GDM1 (cell line): Measurements from ENCODE around the gene PLET1.
A peak's percentile ranks its signal among the peaks of the same experiment; 100 is the strongest.

Source experiments
- DNase-seq: peaks from one replicate; lab custom pipeline; 2025; lab: John Stamatoyannopoulos, UW

PLET1 gene

GRCh38 chr11:112281726-112282125 lies 21.1 kb upstream of the PLET1 start:
- DNase-seq = no peak

DNA sequence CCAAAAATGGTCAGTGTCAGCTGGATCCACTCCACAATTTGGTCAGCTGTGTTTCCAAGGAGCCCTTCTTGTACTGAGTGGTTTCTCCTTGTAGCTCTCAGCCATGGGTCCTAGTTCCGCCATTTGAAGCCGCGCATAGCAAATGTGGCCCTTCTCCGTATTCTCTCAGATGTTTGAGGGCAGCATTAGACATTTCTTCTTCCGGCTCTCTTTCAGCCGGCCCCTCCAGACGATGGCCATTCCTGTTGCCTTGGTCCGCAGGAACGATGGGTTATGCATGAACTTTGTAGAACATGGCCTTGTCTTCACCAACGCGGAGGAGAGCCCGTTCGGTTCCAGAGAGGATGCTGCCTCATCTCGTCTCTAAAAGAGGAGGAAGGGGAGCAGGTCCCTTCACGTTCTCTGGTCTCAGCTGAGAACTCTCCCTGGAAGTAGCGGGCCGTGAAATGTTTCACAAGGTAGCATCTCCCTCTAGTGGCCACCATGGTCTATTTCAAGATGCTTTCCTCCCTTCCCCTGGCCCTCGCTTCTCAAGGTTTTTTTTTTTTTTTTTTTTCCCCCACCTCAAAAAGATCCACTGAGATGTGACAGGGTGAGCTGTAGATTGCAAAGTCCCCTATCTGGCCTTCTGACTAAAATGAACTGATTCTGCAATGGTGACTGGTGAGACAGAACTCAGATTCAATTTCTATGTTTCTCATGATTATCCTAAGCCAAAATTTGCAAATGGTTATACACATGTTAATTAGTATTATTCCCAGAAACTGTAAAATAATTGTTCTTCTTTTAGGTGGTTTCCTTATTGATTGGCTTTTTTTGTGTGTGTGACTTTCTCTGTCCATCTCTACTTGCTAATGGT lies 19.8 kb upstream of the PLET1 start:
- peak; percentile 78 for DNase-seq

DNA sequence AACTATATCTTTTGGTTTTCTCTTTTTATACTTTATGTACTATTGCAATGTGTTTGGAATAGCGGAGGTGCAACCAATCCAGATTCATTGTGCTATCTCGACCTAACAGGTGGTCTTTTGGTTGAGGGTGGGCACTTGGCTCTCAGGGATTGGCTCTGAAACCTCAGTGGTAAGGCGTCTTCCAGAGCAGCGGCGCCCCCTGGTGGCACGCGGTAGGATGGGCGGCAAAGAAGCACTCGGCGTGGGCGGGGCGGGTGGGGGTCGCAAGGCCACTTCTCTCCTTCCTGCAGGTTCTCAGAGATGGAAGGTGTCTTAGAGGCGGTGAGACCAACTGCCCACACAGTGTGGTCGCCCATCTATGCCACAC lies 19.2 kb upstream of the PLET1 start:
- DNase-seq = peak; percentile 35

GRCh38 chr11:112278803-112279202 lies 18.1 kb upstream of the PLET1 start:
- DNase-seq = no peak

DNA sequence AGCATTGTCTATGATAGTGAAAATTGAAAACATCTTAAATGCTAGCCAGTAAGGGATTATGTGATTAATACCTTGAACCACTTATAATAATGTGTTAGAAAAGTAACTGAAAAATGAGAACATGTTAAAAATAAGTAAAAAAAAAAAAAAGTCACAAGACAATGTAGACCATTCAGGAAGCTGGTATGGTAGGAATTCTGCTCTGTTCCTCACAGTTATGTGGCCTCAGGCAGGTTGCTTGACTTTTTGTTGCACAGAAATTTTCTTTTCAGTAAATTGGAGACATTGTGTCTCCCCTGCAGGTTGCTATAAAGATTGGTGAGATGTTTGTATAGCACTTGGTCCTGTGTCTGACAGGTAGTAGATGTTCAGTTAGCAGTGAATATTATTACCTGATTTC lies 17.3 kb upstream of the PLET1 start:
- no peak for DNase-seq

DNA sequence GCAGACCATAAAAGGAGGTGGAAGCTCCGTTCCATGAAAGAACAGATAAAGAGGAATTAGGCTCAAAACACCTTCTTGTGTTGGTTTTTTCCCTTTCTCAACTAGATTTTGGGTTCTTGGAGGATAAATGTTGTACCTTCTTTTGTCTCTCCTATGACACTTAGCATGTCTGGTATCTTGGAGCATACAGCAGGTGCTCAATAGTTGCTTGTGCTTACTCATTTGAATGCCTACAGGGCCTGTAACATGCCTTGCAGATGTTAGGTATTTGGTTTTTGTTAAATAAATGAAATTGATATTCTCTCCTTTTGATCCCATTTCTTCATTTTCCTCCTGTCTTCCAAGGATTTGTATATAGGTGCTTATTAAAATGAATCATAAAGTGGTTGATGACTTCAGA lies 16.4 kb upstream of the PLET1 start:
- DNase-seq = no peak

- DNase-seq = no peak
These were observed 13.5 kb upstream of the PLET1 start for GRCh38 chr11:112274007-112274783.

DNA sequence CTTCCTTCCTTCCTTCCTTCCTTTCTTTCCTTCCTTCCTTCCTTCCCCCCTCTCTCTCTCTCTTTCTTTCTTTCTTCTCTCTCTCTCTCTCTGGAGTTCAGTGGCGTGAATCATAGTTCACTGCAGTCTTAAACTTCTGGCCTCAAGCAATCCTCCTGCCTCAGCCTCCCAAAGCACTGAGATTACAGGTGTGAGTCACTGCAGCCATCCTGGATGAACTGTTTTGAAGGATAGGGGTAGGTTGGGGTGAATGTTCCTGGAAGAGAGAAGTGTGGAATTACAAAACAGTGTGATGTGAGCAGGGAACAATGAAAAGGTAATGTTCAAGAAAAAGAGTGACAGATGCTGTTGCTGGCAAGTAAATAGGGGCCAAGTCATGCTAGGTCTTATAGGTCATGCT lies 12.4 kb upstream of the PLET1 start:
- no peak for DNase-seq

- no peak for DNase-seq
These were observed 10.6 kb upstream of the PLET1 start for GRCh38 chr11:112271242-112271641.

DNA sequence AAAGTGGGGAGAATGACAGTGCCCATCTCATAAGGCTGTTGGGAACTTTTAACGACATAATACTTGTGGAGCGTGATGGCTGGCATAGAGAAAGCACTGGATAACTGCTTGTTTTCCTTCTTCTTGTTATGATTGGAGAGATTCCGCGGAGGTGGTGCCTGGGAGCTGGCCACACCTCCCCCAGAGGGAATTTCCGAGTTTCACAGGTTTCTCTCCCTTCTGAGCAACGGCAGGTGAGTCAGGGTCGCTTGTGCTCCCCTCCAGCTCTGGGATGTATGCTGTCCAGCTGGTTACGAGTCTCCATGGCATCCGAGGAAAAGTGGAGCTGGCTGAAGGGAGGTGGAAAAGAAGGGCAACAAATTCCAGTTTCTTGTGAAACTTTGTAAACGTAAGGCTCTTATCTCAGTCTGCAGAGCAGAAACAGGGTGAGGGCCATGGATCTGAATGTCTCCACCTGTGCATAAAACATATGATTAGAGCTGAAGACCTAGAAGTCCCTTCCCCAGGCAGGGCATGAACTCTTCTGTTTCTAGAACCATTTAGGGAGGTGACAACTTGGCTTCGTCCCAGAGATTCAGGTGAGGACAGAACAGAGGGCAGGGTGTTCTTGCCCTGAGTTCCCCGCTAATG lies 10.0 kb upstream of the PLET1 start:
- DNase-seq = no peak

- no peak for DNase-seq
These were observed 8.5 kb upstream of the PLET1 start for GRCh38 chr11:112269139-112269538.

GRCh38 chr11:112268406-112268805 lies 7.7 kb upstream of the PLET1 start:
- DNase-seq = no peak

DNA sequence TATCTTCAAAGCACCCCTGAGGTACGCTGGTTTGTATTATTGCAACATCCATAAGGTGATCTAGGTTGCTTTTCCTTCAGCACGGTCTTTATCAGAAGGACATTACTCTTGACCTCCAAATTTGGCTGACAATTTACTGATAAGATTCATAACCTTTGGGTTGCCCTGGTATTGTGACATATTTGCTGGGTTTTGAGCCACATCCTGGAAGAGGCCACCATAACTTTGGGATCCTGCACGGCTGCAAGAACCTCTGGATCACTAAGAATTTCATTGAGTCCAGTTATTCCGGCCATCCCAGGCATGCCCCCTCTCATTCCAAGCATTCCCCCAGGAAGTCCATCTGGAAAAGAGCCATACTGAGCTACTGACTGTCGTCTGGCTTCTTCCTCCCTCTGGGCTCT lies 6.5 kb upstream of the PLET1 start:
- DNase-seq = no peak

DNA sequence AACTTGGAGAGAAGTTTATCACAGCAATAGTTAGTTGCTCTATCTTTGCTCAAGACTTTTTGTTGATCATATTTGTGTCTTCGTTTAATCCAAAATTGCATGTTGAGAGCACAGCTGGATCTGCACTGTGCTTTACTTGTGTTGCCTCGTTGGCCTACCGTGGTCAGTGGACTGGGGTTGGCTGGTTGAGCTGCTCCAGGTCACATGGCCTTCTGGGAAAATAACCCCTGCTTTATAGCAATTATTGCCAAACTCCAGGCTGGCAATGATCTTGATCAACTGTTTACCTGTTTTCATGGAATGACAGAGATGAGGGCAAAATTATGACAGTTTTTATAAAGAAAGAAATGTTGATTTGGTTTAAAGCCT lies 5.7 kb upstream of the PLET1 start:
- DNase-seq = no peak

- no peak for DNase-seq
These were observed 5.2 kb upstream of the PLET1 start for GRCh38 chr11:112265659-112266409.

DNA sequence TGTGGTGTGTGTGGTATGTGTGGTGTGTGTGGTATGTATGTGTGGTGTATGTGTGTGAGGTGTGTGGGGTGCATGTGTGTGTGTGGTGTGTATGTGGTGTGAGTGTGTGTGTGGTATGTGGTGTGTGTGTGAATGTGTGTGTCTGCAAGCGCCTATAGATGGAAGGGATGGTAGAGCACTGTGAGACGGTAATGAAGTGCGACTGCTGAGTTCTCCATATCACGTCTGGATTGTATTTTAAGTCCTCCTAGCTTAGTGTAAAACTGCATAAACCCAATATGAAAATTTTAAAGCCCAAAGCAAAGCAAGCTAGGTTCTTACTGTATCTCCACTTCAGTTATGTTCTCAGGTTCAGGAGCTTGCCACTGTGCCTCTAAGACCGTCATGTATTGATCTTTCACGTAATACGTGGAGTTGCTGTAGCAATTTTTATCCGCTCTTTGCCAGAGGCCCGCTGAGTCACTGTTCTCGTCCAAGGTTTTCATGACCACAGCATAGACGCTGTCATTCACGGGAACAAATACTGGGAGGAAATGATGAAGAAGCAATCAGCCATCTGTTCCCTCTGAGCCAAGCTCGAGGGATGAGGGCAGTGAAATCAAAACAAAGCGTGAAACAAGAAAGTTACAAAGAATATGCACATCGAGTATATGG lies 5.5 kb downstream of the PLET1 start:
- peak; percentile 28 for DNase-seq

- no peak for DNase-seq
These were observed 6.9 kb downstream of the PLET1 start for GRCh38 chr11:112253605-112254242.

DNA sequence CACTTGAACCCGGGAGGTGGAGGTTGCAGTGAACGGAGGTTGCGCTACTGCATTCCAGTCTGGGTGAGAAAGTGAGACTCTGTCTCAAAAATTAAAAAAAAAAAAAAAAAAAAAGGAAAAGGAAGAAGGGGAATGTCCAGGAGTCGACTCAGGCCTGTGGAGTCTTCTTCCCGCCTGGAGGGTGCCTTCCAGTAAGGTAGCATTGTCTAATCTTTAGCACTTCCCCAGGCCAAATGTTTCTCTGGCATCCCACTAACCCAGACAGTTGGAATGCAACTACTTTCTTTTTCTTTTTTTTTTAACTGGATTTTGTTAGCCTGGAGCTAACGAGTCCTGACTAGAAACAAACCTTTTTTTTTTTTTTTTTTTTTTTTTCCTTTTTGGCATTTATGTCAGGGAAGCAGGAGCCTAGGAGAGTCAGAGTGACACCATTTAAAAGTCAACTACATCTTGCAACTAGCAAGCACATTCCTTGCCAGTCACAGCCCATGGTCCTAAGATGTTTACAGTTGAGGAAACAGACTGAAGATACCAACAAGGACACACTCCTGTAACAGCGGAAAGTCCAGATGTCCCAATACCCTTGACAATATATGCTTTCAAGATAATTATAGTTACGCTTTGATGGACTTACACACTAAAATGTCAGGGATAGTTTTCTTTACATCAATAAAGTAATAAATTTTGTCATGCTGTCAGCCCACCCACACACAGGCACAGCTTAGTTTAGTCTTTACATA lies 10.6 kb downstream of the PLET1 start:
- DNase-seq = no peak

DNA sequence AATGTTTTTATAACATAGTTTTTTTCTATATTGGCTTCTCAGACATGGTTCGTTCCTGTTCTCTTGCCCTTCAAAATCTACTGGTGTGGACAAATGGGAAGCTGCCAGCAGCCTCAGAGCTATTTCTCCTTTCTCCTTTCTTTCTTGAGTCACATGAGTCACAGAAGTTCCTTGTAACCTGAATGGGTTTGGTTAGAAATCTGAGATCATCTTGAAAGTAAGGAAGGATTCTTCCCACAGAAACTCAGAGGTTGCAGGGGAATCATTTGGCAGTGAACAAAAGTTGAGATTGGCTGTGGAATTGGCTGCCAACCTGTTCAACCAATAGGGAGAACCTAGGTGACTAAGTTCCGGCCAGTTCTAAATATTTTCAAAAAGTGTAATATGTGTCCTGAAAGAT lies 12.5 kb downstream of the PLET1 start:
- DNase-seq = no peak

DNA sequence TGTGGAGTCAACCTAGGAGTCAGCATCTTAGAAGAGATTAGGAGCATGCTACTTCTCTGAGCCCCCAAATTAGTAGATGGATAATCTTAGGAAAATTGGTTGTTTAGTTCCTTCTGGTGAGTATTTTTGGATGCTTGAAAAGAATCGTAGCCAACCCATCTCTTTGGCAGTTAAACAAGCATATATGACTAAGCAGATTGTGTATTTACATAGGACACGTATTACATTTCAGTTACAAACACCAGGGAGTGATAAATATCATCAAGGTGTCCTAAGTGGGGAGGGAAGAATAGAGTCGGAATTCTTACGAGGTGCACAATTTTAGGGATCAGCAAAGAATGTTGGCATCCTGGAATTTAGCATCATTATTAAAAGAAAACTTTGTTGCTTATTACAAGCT lies 13.5 kb downstream of the PLET1 start:
- DNase-seq = no peak

GRCh38 chr11:112241486-112241885 lies 19.2 kb downstream of the PLET1 start:
- DNase-seq = no peak
